ENCODE results near the gene TRIOBP. TPM values are rescaled to one million over a fixed set of nuclear protein-coding genes. Genes with fewer than 3 reads are reported as not detected.
"Not testable (repeated sequence)": the region's sequence is repeated elsewhere in the genome, so short reads cannot be mapped to it uniquely, and the experiment has no call there.

The TRIOBP gene
- total and polyA plus RNA-seq, 3 experiments from 2014 or later: 13.6 to 26.7 (median 26.1) TPM

DNA sequence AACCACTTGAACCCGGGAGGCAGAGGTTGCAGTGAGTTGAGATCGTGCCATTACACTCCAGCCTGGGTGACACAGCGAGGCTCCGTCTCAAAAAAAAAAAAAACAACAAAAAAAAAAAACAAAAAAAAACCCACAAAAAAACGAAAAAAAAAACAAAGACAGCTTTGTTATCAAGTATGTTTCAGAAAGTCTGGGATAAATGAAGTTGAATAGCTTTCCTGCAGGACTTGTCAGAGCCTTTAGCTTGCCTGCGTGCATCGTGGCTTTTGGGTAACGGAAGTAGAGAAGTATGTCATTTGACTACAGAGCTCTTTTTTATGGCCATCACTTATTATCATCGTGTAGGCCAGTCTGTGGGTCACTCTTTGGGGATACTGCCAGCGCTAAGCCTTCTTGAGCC is 14.6 kb downstream of the TRIOBP start:
- POLR2A ChIA-PET: no interaction called here
- CTCF ChIA-PET: interaction anchor here (0.6 to 1.0 kb wide), 2 partner anchors 30 to 1121 kb away, joined by 3 to 4 read pairs; no protein-coding TSS in a partner anchor
- no peak for DNase-seq
- Histone ChIP-seq H3K4me1 (ENCODE audit: insufficient read depth, low read length) (no peaks in the 10 kb centered on the region), H3K4me3 (ENCODE audit: low read length) (no peak overlapping the region), H3K9me3 (ENCODE audit: low read length) (no peaks in the 10 kb centered on the region), H3K27me3 (ENCODE audit: insufficient read depth, low read length, poor library complexity, severe bottlenecking) (no peaks in the 10 kb centered on the region), H3K36me3 (ENCODE audit: insufficient read depth, low read length) (no peaks in the 10 kb centered on the region), H3K27ac (ENCODE audit: low read depth, low read length) (no peak overlapping the region)
- H3K9me3 Mint-ChIP-seq: no peaks in the 10 kb centered on the region
- peaks cover 0 to 6% (median 3%) of the 10 kb centered on the region in 3 donors for H3K36me3 Mint-ChIP-seq
- no peak overlapping the region for H3K4me3 Mint-ChIP-seq
- no peaks in the 10 kb centered on the region for H3K27me3 Mint-ChIP-seq
- no peaks in the 10 kb centered on the region for H3K4me1 Mint-ChIP-seq
- H3K27ac Mint-ChIP-seq: no peak overlapping the region

DNA sequence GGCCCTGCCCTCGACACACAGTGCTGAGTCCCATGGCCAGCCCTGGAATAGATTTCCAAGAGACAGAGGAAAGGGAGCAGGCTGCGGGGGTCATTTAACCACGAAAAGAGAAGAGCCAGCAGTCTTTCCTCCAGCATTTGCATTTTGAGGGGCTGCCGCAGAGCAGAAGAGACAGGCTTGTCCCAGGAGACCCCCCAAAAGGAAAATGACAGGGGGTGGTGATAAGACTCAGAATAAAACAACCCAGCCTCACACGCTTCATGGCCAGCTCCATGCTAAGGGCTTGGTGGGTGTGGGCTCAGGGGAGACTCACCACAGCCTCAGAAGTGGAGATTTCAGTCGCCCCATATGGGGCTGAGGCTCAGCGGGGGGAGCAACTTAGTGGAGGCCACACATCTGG is 16.9 kb downstream of the TRIOBP start:
- Mint-ChIP-seq H3K27ac (no peak overlapping the region), H3K36me3 (peaks cover 0 to 15% (median 11%) of the 10 kb centered on the region in 3 donors), H3K9me3 (no peaks in the 10 kb centered on the region), H3K27me3 (no peaks in the 10 kb centered on the region), H3K4me3 (no peak overlapping the region), H3K4me1 (no peaks in the 10 kb centered on the region)
- POLR2A ChIA-PET: interaction anchor here (0.5 kb wide), 1 partner anchor 138 kb away, joined by 6 read pairs; no protein-coding TSS in a partner anchor
- Histone ChIP-seq H3K4me1 (ENCODE audit: insufficient read depth, low read length) (no peaks in the 10 kb centered on the region), H3K27ac (ENCODE audit: low read depth, low read length) (no peak overlapping the region), H3K9me3 (ENCODE audit: low read length) (no peaks in the 10 kb centered on the region), H3K4me3 (ENCODE audit: low read length) (no peak overlapping the region), H3K36me3 (ENCODE audit: insufficient read depth, low read length) (no peaks in the 10 kb centered on the region), H3K27me3 (ENCODE audit: insufficient read depth, low read length, poor library complexity, severe bottlenecking) (no peaks in the 10 kb centered on the region)
- DNase-seq: no peak
- CTCF ChIA-PET: no interaction called here

- Histone ChIP-seq H3K27me3 (ENCODE audit: insufficient read depth, low read length, poor library complexity, severe bottlenecking) (no peaks in the 10 kb centered on the region), H3K9me3 (ENCODE audit: low read length) (no peaks in the 10 kb centered on the region), H3K36me3 (ENCODE audit: insufficient read depth, low read length) (no peaks in the 10 kb centered on the region), H3K4me3 (ENCODE audit: low read length) (no peak overlapping the region), H3K27ac (ENCODE audit: low read depth, low read length) (no peak overlapping the region), H3K4me1 (ENCODE audit: insufficient read depth, low read length) (no peaks in the 10 kb centered on the region)
- Mint-ChIP-seq H3K36me3 (peaks cover 0 to 15% (median 11%) of the 10 kb centered on the region in 3 donors), H3K4me3 (no peak overlapping the region), H3K27me3 (no peaks in the 10 kb centered on the region), H3K4me1 (no peaks in the 10 kb centered on the region), H3K27ac (no peak overlapping the region), H3K9me3 (no peaks in the 10 kb centered on the region)
- ChIA-PET CTCF (no interaction called here), POLR2A (no interaction called here)
- no peak for DNase-seq
Measured at GRCh38 chr22:37714634-37715033, 17.8 kb downstream of the TRIOBP start.

DNA sequence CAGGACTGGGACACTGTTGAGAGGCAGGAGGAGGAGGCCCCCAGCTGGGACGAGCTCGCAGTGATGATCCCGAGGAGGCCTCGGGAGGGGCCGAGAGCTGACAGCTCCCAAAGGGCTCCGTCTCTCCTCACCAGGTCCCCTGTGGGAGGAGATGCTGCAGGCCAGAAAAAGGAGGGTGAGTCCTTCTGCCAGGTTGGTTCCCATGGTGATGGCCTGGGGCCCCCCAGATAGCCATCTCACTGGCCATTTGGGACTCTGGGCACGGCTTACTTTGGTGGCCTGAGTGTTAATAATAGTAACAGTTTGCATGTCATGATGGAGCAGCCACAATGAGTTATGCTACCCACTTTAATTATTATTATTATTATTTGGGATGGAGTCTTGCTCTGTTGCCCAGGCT is 18.9 kb downstream of the TRIOBP start:
- Histone ChIP-seq H3K4me3 (ENCODE audit: low read length) (no peak overlapping the region), H3K4me1 (ENCODE audit: insufficient read depth, low read length) (no peaks in the 10 kb centered on the region), H3K27me3 (ENCODE audit: insufficient read depth, low read length, poor library complexity, severe bottlenecking) (no peaks in the 10 kb centered on the region), H3K27ac (ENCODE audit: low read depth, low read length) (no peak overlapping the region), H3K9me3 (ENCODE audit: low read length) (no peaks in the 10 kb centered on the region), H3K36me3 (ENCODE audit: insufficient read depth, low read length) (no peaks in the 10 kb centered on the region)
- peaks cover 0 to 13% (median 9%) of the 10 kb centered on the region in 3 donors for H3K36me3 Mint-ChIP-seq
- H3K4me1 Mint-ChIP-seq: no peaks in the 10 kb centered on the region
- H3K4me3 Mint-ChIP-seq: no peak overlapping the region
- no peaks in the 10 kb centered on the region for H3K9me3 Mint-ChIP-seq
- POLR2A ChIA-PET: no interaction called here
- no peak overlapping the region for H3K27ac Mint-ChIP-seq
- H3K27me3 Mint-ChIP-seq: no peaks in the 10 kb centered on the region
- CTCF ChIA-PET: no interaction called here
- DNase-seq: no peak

- no peaks in the 10 kb centered on the region for H3K36me3 ChIP-seq (ENCODE audit: insufficient read depth, low read length)
- no peak overlapping the region for H3K27ac Mint-ChIP-seq
- ChIA-PET CTCF (no interaction called here), POLR2A (no interaction called here)
- no peaks in the 10 kb centered on the region for H3K4me1 Mint-ChIP-seq
- no peaks in the 10 kb centered on the region for H3K27me3 Mint-ChIP-seq
- H3K27ac ChIP-seq (ENCODE audit: low read depth, low read length): no peak overlapping the region
- no peaks in the 10 kb centered on the region for H3K9me3 ChIP-seq (ENCODE audit: low read length)
- H3K27me3 ChIP-seq (ENCODE audit: insufficient read depth, low read length, poor library complexity, severe bottlenecking): no peaks in the 10 kb centered on the region
- no peak overlapping the region for H3K4me3 ChIP-seq (ENCODE audit: low read length)
- no peaks in the 10 kb centered on the region for H3K9me3 Mint-ChIP-seq
- DNase-seq: no peak
- H3K36me3 Mint-ChIP-seq: peaks cover 0 to 11% (median 9%) of the 10 kb centered on the region in 3 donors
- no peak overlapping the region for H3K4me3 Mint-ChIP-seq
- no peaks in the 10 kb centered on the region for H3K4me1 ChIP-seq (ENCODE audit: insufficient read depth, low read length)
Measured at GRCh38 chr22:37716708-37717107, 19.9 kb downstream of the TRIOBP start.

DNA sequence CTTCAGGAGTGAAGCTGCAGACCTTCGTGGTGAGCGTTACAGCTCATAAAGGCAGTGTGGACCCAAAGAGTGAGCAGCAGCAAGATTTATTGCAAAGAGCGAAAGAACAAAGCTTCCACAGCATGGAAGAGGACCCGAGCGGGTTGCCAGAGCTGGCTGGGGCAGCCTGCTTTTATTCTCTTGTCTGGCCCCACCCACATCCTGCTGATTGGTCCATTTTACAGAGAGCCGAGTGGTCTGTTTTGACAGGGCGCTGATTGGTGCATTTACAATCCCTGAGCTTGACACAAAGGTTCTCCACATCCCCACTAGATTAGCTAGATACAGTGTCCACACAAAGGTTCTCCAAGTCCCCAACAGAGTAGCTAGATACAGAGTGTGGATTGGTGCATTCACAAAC is 20.4 kb downstream of the TRIOBP start:
- H3K36me3 Mint-ChIP-seq: peaks cover 0 to 11% (median 9%) of the 10 kb centered on the region in 3 donors
- H3K9me3 Mint-ChIP-seq; H3K4me3 Mint-ChIP-seq; H3K27me3 Mint-ChIP-seq; H3K4me1 Mint-ChIP-seq; POLR2A ChIA-PET; H3K4me3 ChIP-seq (ENCODE audit: low read length); H3K9me3 ChIP-seq (ENCODE audit: low read length); CTCF ChIA-PET; H3K36me3 ChIP-seq (ENCODE audit: insufficient read depth, low read length); DNase-seq; H3K27me3 ChIP-seq (ENCODE audit: insufficient read depth, low read length, poor library complexity, severe bottlenecking); H3K4me1 ChIP-seq (ENCODE audit: insufficient read depth, low read length); H3K27ac ChIP-seq (ENCODE audit: low read depth, low read length): not testable (repeated sequence)
- H3K27ac Mint-ChIP-seq: peak overlapping the region in 1 of 8 donors; percentile 63

- DNase-seq; POLR2A ChIA-PET; H3K9me3 ChIP-seq (ENCODE audit: low read length); H3K36me3 ChIP-seq (ENCODE audit: insufficient read depth, low read length); H3K4me1 Mint-ChIP-seq; H3K27ac ChIP-seq (ENCODE audit: low read depth, low read length); H3K9me3 Mint-ChIP-seq; H3K4me3 Mint-ChIP-seq; H3K27me3 ChIP-seq (ENCODE audit: insufficient read depth, low read length, poor library complexity, severe bottlenecking); H3K27me3 Mint-ChIP-seq; H3K4me1 ChIP-seq (ENCODE audit: insufficient read depth, low read length); H3K4me3 ChIP-seq (ENCODE audit: low read length); CTCF ChIA-PET: not testable (repeated sequence)
- peaks cover 0 to 11% (median 9%) of the 10 kb centered on the region in 3 donors for H3K36me3 Mint-ChIP-seq
- H3K27ac Mint-ChIP-seq: peak overlapping the region in 1 of 8 donors; percentile 38
Measured at GRCh38 chr22:37717746-37718305, 21.0 kb downstream of the TRIOBP start.

GRCh38 chr22:37725551-37726240 is 28.8 kb downstream of the TRIOBP start:
- Mint-ChIP-seq H3K27me3 (no peaks in the 10 kb centered on the region), H3K27ac (peak overlapping the region in 1 of 8 donors; percentile 94), H3K4me3 (no peak overlapping the region), H3K9me3 (no peaks in the 10 kb centered on the region), H3K36me3 (peaks cover 0 to 11% (median 7%) of the 10 kb centered on the region in 3 donors), H3K4me1 (no peaks in the 10 kb centered on the region)
- Histone ChIP-seq H3K4me3 (ENCODE audit: low read length) (no peak overlapping the region), H3K9me3 (ENCODE audit: low read length) (no peaks in the 10 kb centered on the region), H3K27ac (ENCODE audit: low read depth, low read length) (no peak overlapping the region), H3K27me3 (ENCODE audit: insufficient read depth, low read length, poor library complexity, severe bottlenecking) (no peaks in the 10 kb centered on the region), H3K4me1 (ENCODE audit: insufficient read depth, low read length) (no peaks in the 10 kb centered on the region), H3K36me3 (ENCODE audit: insufficient read depth, low read length) (no peaks in the 10 kb centered on the region)
- DNase-seq: peak in 1 of 5 donors; percentile 26
- ChIA-PET POLR2A (interaction anchor here (0.6 kb wide), 1 partner anchor 1675 kb away, joined by 4 read pairs; no protein-coding TSS in a partner anchor), CTCF (no interaction called here)

Data from CD8-positive, alpha-beta memory T cell (primary cell).